Skeletal muscle tissue (tissue), 4 donors: ENCODE results near the gene MRPL23. TPM values are rescaled to one million over a fixed set of nuclear protein-coding genes. Genes with fewer than 3 reads are reported as not detected.

Experiments used
- H3K27ac ChIP-seq: one replicate; pipeline ENCODE4 v1.7.0; 2013; ENCODE audit warnings: mild to moderate bottlenecking, low read depth, low read length, inconsistent platforms
- H3K27me3 ChIP-seq, 3 donors: one replicate each; pipeline ENCODE4 v1.7.0; 2013; ENCODE audit warnings: low read length in 3 of 3; ENCODE audit not compliant: control insufficient read depth in 3 of 3, insufficient read depth in 3 of 3
- H3K36me3 ChIP-seq, 3 donors: one replicate each; pipeline ENCODE4 v1.7.0; 2013; ENCODE audit warnings: low read length in 3 of 3; ENCODE audit not compliant: control insufficient read depth in 3 of 3, insufficient read depth in 3 of 3
- H3K4me1 ChIP-seq, 3 donors: one replicate each; pipeline ENCODE4 v1.7.0; 2013; ENCODE audit warnings: low read length in 3 of 3, mild to moderate bottlenecking in 3 of 3; ENCODE audit not compliant: control insufficient read depth in 3 of 3, insufficient read depth in 3 of 3
- H3K4me3 ChIP-seq, 3 donors: one replicate each; pipeline ENCODE4 v1.7.0; 2013; ENCODE audit warnings: low read length in 3 of 3
- H3K9ac ChIP-seq, 3 donors: one replicate each; pipeline ENCODE4 v1.7.0; 2013; ENCODE audit warnings: low read length in 3 of 3, mild to moderate bottlenecking in 3 of 3, moderate library complexity in 2 of 3, low read depth in 1 of 3
- H3K9me3 ChIP-seq, 3 donors: one replicate each; pipeline ENCODE4 v1.7.0; 2013; ENCODE audit warnings: low read length in 3 of 3; ENCODE audit not compliant: control insufficient read depth in 3 of 3
- total RNA-seq: library from RNA; depleted of rRNA; stranded (reverse); fragments of >200 nt; gene quantifications from one replicate; pipeline ENCODE4 v1.2.3, GENCODE V29; 2014
- donor health status: Osteomylitis.

MRPL23 gene
- total RNA-seq, 1 donor from 2014 or later: 12.0 TPM

- H3K27ac ChIP-seq: peak overlapping the region; percentile 95
- no peaks in the 10 kb centered on the region for H3K27me3 ChIP-seq
- H3K9ac ChIP-seq: peak overlapping the region; percentile 12 to 64 (median 53)
- peaks cover 11 to 43% (median 31%) of the 10 kb centered on the region in 3 donors for H3K36me3 ChIP-seq
- H3K9me3 ChIP-seq: no peaks in the 10 kb centered on the region
- H3K4me1 ChIP-seq: peaks cover 65 to 89% (median 81%) of the 10 kb centered on the region in 3 donors
- H3K4me3 ChIP-seq: peak overlapping the region; percentile 29 to 43 (median 30)
These were observed 19.9 kb upstream of the MRPL23 start for GRCh38 chr11:1927026-1927847.

- H3K27me3 ChIP-seq: no peaks in the 10 kb centered on the region
- peak overlapping the region in 1 of 3 donors; percentile 30 for H3K4me3 ChIP-seq
- H3K9me3 ChIP-seq: no peaks in the 10 kb centered on the region
- H3K9ac ChIP-seq: peak overlapping the region; percentile 10 to 64 (median 45)
- peaks cover 11 to 46% (median 33%) of the 10 kb centered on the region in 3 donors for H3K36me3 ChIP-seq
- peak overlapping the region; percentile 95 for H3K27ac ChIP-seq
- H3K4me1 ChIP-seq: peaks cover 58 to 88% (median 74%) of the 10 kb centered on the region in 3 donors
These were observed 19.2 kb upstream of the MRPL23 start for GRCh38 chr11:1927848-1928469.

- peak overlapping the region in 2 of 3 donors; percentile 14 to 64 for H3K9ac ChIP-seq
- H3K4me3 ChIP-seq: no peak overlapping the region
- no peaks in the 10 kb centered on the region for H3K27me3 ChIP-seq
- peaks cover 52 to 88% (median 68%) of the 10 kb centered on the region in 3 donors for H3K4me1 ChIP-seq
- H3K36me3 ChIP-seq: peaks cover 16 to 49% (median 34%) of the 10 kb centered on the region in 3 donors
- H3K27ac ChIP-seq: peak overlapping the region; percentile 95
- no peaks in the 10 kb centered on the region for H3K9me3 ChIP-seq
These were observed 18.7 kb upstream of the MRPL23 start for GRCh38 chr11:1928470-1928890.

- Histone ChIP-seq H3K4me1 (peaks cover 48 to 89% (median 63%) of the 10 kb centered on the region in 3 donors), H3K9ac (no peak overlapping the region), H3K9me3 (no peaks in the 10 kb centered on the region), H3K27me3 (no peaks in the 10 kb centered on the region), H3K36me3 (peaks cover 21 to 51% (median 34%) of the 10 kb centered on the region in 3 donors), H3K27ac (peak overlapping the region; percentile 95), H3K4me3 (no peak overlapping the region)
These were observed 18.1 kb upstream of the MRPL23 start for GRCh38 chr11:1928891-1929541.

GRCh38 chr11:1929621-1930461, 17.3 kb upstream of the MRPL23 start:
- H3K27me3 ChIP-seq: no peaks in the 10 kb centered on the region
- peaks cover 42 to 89% (median 58%) of the 10 kb centered on the region in 3 donors for H3K4me1 ChIP-seq
- H3K36me3 ChIP-seq: peaks cover 26 to 59% (median 38%) of the 10 kb centered on the region in 3 donors
- peak overlapping the region in 1 of 3 donors; percentile 2 for H3K9ac ChIP-seq
- no peak overlapping the region for H3K4me3 ChIP-seq
- no peaks in the 10 kb centered on the region for H3K9me3 ChIP-seq
- H3K27ac ChIP-seq: peak overlapping the region; percentile 95

- peak overlapping the region; percentile 95 for H3K27ac ChIP-seq
- no peaks in the 10 kb centered on the region for H3K27me3 ChIP-seq
- H3K4me3 ChIP-seq: no peak overlapping the region
- H3K4me1 ChIP-seq: peaks cover 39 to 92% (median 55%) of the 10 kb centered on the region in 3 donors
- no peaks in the 10 kb centered on the region for H3K9me3 ChIP-seq
- peaks cover 31 to 65% (median 44%) of the 10 kb centered on the region in 3 donors for H3K36me3 ChIP-seq
- H3K9ac ChIP-seq: peak overlapping the region in 1 of 3 donors; percentile 2
These were observed 16.7 kb upstream of the MRPL23 start for GRCh38 chr11:1930462-1930830.

GRCh38 chr11:1931341-1932104, 15.6 kb upstream of the MRPL23 start:
- no peaks in the 10 kb centered on the region for H3K27me3 ChIP-seq
- peak overlapping the region in 1 of 3 donors; percentile 15 for H3K4me3 ChIP-seq
- peaks cover 31 to 83% (median 46%) of the 10 kb centered on the region in 3 donors for H3K4me1 ChIP-seq
- no peaks in the 10 kb centered on the region for H3K9me3 ChIP-seq
- H3K36me3 ChIP-seq: peaks cover 32 to 70% (median 51%) of the 10 kb centered on the region in 3 donors
- peak overlapping the region; percentile 95 for H3K27ac ChIP-seq
- peak overlapping the region in 2 of 3 donors; percentile 2 to 10 for H3K9ac ChIP-seq

GRCh38 chr11:1932105-1932480, 15.0 kb upstream of the MRPL23 start:
- Histone ChIP-seq H3K27me3 (no peaks in the 10 kb centered on the region), H3K4me3 (no peak overlapping the region), H3K4me1 (peaks cover 25 to 81% (median 40%) of the 10 kb centered on the region in 3 donors), H3K36me3 (peaks cover 33 to 68% (median 51%) of the 10 kb centered on the region in 3 donors), H3K9me3 (no peaks in the 10 kb centered on the region), H3K27ac (peak overlapping the region; percentile 95), H3K9ac (peak overlapping the region in 1 of 3 donors; percentile 10)
